HG02938 (cell line): ENCODE measurements around the gene FADS2.

ENCODE experiments used
- ATAC-seq: cut with Tn5 transposase; IDR thresholded peaks from one replicate; pipeline ENCODE4 v1.9.1; 2021; ENCODE audit warnings: mild to moderate bottlenecking, moderate library complexity; ENCODE audit not compliant: unreplicated experiment

FADS2 gene

DNA sequence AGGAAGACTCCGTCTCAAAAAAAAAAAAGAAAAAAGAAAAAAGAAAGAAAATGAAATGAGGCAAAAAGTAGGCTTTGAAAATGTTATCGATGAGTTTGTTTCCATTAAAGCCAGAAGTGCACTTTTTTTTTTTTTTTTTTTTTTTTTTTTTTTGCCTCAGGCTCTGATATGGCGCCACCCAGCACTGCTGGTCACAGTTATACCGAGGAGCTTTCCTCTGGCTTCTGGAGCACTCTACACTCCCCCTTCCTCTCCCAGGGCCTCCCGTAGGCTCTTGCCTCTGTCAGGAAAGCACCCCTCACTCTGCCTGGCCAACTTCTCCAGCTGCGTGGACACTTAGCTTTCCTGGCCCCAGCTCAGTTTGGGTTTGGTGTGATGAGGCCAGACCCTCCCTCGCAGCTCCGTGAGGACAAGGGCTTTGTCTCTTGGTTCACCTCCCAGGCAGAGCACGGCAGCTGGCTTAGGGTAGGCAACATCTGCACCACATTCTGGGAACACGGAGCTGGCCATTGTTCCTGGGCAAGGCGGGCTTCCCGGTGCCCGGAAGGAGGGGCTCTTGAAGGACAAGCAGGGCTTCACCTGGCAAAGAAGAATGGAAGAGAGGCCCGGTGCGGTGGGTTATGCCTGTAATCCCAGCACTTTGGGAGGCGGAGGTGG lies 16.9 kb downstream of the FADS2 start:
- ATAC-seq: no peak

GRCh38 chr11:61846362-61847020 lies 18.4 kb downstream of the FADS2 start:
- ATAC-seq: no peak

DNA sequence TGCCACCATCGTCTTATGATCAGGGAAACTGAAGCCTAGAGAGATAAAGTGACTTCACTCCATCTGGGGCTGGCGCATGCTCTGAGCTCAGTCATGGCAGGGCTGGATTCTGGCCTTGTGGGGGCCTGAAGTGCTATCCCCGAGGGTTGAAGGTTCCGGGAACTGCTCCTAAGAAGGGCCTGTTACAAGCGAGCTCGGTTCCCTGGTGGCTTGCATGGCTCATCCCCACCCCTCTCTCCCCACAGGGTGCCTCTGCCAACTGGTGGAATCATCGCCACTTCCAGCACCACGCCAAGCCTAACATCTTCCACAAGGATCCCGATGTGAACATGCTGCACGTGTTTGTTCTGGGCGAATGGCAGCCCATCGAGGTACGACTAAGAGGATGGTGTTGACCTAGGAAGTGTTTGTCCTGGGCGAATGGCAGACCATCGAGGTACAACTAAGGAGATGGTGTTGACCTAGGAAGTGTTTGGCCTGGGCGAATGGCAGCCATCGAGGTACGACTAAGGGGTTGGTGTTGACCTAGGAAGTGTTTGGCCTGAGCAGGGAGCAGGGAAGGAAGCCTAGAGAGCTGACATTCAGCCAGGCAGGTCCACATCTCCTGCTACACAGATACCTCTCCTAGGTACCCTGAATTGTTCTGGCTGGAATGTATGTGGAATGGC lies 19.9 kb downstream of the FADS2 start:
- ATAC-seq: no peak

GRCh38 chr11:61848631-61849030 lies 20.5 kb downstream of the FADS2 start:
- no peak for ATAC-seq

DNA sequence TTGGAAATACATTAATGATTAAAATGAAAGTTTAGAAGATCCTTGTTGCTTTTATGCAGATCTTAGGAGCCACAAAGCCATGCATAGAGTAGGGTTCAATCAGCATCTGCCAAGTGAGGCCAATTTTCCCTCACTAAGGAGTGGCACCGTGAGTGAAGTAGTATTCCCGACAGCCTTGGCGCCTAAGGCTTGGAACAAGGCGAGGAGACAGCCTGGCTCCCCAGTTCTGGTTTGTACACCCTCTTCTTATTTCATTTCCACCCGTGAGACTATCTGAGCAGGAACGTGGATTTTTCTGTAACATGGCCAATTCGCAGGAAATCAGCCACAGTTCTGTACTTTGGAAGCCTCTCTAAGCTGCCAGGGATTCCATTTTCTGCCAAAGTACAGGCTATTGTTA lies 22.6 kb downstream of the FADS2 start:
- no peak for ATAC-seq

- ATAC-seq: no peak
These were observed 23.2 kb downstream of the FADS2 start for GRCh38 chr11:61851113-61851899.

DNA sequence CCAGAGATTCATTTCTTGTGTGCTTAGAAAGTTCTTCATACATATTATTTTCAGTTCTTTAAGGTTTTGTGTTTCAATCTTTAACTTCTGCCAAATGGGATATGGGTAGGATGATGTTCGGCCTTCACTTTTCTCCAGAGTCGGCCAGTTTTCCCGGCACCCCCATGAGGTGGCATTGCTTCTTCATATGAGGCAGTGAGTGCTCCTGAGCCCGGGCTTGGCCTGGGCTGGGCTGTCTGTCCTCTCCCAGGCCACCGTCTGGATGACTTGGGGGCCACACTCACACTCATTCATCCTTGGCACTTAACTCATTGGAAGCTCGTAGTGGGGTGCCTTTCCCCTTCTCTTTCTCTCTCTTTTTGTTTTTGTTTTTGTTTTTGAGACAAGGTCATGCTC lies 23.8 kb downstream of the FADS2 start:
- no peak for ATAC-seq

DNA sequence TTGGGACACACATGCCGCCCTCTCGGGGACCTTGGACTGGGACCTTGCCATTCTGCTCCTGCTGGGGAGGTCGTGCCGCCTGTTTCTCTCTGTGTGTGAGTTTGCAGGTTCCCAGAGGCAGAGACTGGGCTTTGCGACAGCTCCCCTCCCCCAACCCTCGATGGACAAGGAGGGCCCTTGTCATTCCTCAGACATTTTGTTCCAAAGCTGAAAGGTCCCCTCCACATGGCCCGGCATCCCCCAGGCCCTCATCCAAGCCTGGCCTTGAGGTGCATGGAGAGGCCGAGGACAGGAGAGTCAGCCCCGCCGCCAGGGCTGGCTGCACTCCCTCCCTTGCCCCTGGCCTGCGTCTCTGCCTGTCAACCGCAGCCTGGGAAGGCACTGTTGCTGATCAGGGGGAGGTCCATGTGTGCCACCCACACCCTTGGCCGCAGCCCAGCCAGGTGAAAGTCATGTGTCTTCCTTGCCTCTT lies 25.6 kb downstream of the FADS2 start:
- no peak for ATAC-seq

DNA sequence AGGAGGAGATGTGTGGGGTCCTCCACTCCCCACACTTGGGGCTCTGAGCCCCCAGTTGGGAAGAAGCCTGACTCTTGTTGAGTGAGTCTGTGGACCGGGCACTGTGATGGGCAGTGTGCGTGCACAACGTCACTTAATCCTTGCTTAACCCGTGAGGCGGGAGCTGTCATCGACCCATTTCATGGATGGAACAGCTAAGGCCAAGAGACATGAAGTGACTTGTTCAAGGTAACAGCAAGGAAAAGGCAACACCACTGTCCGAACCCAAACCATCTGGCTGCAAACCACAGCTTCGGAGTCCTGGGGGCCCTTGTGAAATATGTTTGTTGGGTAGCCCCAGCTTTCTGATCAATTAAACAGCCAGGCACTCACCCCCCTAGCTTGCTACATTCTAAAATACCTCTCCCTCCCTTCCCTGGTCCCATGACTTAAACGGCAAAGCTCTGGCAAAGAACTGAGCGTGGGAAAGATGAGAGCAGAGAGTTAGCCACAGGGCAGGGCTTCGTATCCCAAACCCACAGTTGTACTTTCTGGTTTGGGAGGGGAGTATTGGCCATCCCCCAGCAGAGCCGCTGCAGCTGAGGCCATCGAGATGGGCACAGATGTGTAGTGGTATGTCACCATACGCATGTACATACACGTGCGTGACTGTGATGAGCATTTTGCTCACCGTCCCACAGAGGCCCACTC lies 26.3 kb downstream of the FADS2 start:
- ATAC-seq: no peak

DNA sequence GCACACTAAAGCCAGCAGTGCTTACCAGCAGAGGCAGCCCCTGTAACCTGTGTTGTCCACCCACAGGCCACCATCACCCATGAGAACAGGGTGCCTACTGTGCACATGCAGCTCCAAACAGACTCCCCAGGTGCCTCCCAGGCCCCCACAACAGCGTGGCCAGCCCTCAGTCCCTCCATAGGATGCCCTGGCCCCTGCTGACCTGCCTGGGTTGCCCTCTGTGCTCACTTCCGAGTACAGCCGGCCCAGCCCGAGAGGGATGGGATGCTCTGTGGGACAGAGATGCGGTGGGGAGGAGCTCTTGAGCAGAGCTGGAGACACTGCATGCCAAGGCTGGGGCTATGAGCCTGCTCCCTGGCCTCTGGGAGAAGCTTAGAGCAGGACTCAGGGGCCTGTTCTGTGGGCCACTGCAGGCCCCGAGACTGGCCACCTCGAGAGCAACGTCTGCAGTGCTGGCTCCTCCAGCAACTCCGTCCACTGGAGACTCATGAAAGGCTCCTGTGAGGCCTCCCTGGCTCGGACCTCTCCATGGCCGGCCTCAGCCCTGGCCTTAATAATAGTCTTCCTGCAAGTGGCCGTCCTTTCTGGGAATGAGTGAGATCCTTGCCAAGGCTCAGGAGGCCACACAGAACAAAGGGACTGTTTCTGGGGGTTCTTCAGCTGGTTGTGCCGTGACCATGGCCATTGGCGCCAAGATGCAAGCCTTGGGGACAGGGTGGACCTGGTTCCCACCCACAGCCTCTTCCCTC lies 27.0 kb downstream of the FADS2 start:
- no peak for ATAC-seq

GRCh38 chr11:61855939-61856680 lies 28.0 kb downstream of the FADS2 start:
- ATAC-seq: no peak

GRCh38 chr11:61860054-61860903 lies 32.2 kb downstream of the FADS2 start:
- no peak for ATAC-seq

- no peak for ATAC-seq
These were observed 33.5 kb downstream of the FADS2 start for GRCh38 chr11:61861634-61862033.

DNA sequence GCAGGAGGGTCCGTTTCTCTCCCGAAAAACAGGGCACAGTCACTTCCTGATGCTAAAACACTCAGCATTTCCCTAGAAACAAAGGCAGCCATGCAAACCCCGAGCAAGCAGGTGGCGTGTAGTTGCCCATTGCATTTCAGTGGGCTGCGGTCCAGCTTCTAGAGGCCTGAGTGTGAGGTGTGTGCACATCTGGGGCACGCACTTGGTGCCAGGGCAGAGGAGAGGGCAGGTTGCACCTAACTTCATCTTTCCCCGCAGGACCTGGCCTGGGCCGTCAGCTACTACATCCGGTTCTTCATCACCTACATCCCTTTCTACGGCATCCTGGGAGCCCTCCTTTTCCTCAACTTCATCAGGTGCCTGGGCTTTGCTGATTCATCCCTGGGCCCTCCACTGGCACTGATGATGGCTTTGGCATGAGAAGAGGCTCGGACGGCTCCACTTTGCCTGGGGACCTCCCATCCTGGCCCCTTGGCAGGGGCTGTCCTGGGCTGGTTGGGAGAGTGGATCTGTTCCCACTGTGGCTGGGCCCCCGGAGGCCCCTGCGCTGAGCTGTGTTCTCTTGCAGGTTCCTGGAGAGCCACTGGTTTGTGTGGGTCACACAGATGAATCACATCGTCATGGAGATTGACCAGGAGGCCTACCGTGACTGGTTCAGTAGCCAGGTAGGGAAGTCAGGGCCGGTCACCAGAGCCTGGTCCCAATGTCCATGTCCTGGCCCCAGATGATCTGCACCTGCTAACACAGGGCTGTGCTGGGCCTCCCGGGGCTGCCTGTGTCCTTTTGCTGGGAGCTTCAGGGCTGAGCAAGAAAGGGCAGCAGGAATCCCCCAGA lies 34.8 kb downstream of the FADS2 start:
- no peak for ATAC-seq

DNA sequence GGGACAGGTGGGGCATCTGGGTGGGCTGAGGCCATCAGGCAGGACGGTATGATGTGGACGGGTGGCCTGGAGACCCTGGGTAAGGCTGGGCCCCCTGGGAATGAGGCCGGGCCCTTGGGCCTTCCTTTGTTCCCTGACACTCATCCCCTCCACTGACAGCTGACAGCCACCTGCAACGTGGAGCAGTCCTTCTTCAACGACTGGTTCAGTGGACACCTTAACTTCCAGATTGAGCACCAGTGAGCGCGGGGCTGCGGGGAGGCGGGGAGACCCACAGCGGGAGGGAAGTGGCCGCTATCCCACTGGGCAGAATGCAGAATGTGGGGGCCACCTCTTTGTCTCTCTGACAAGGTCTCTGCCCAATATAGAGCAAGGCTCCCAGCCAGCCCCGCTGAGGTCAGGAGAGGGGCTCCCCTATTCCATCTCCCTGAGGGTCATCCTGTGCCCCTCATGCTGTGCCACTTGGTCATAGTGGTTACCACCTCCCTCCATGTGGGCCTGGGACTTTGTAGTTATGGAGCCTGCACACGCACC lies 35.5 kb downstream of the FADS2 start:
- ATAC-seq: no peak

DNA sequence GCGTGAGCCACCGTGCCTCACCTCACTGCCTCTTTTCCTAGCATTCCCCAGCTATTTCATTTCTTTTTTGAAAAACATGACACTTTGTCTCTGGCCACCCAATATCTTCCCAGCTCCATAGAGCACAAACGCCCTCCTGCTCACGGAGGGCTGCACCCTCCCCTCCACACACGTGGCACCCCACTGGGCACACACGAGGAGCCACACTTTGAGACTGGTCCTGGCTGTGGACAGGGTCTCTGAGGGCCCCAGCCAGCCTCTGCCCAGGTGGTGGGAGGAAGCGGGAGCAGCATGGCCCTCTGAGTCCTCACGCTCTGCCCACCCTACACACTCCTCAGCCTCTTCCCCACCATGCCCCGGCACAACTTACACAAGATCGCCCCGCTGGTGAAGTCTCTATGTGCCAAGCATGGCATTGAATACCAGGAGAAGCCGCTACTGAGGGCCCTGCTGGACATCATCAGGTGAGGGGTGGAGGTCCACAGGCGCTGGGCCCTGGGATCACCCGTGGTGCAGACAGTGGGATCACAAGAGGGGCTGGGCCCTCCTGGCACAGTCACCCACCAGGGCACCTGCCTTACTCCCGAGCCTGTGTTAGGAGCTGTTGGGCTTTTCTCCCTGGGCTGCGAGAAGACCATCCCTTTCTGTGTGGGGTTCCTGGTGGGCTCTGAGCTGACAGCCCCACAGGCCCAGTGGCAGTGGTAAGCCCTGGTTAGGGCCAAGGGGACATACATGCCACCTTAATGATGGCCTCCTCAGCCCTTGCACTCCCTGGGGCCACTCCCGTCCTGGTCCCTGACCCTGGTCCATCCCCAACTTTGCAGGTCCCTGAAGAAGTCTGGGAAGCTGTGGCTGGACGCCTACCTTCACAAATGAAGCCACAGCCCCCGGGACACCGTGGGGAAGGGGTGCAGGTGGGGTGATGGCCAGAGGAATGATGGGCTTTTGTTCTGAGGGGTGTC lies 37.0 kb downstream of the FADS2 start:
- no peak for ATAC-seq
